ENCODE results near the gene GNB1L.

- TF ChIP-seq, protein P1, sequence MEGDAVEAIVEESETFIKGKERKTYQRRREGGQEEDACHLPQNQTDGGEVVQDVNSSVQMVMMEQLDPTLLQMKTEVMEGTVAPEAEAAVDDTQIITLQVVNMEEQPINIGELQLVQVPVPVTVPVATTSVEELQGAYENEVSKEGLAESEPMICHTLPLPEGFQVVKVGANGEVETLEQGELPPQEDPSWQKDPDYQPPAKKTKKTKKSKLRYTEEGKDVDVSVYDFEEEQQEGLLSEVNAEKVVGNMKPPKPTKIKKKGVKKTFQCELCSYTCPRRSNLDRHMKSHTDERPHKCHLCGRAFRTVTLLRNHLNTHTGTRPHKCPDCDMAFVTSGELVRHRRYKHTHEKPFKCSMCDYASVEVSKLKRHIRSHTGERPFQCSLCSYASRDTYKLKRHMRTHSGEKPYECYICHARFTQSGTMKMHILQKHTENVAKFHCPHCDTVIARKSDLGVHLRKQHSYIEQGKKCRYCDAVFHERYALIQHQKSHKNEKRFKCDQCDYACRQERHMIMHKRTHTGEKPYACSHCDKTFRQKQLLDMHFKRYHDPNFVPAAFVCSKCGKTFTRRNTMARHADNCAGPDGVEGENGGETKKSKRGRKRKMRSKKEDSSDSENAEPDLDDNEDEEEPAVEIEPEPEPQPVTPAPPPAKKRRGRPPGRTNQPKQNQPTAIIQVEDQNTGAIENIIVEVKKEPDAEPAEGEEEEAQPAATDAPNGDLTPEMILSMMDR (IDR thresholded peaks at IDR 0.05) = no peak
- TF ChIP-seq POLR2AphosphoS5 (IDR thresholded peaks at IDR 0.05) (no peak), POLR2A (IDR thresholded peaks at IDR 0.05) (no peak)
These were observed 115.8 kb downstream of the GNB1L start for GRCh38 chr22:19738664-19739447.
